Measurements from ENCODE around the gene YWHAG. TPM values are rescaled to one million over a fixed set of nuclear protein-coding genes. Genes with fewer than 3 reads are reported as not detected.

Gene YWHAG
- total and polyA plus RNA-seq, 2 of the 13 experiments (the other 11 are each of a cell fraction or from before 2014, with no cell fraction given) = 36.9 to 67.5 TPM

- TF ChIP-seq ZNF672 (CRISPR knock-in tag; IDR thresholded peaks at IDR 0.05) = no peak
- TF ChIP-seq ZSCAN21 (CRISPR knock-in tag; IDR thresholded peaks at IDR 0.05; ENCODE audit: borderline replicate concordance) = peak; percentile 22; the same call in 1 of the 2 replicates
- TF ChIP-seq ZNF746 (CRISPR knock-in tag; IDR thresholded peaks at IDR 0.05) = peak; percentile 14; the same call in 1 of the 2 replicates
- TF ChIP-seq CREBL2 (CRISPR knock-in tag; IDR thresholded peaks at IDR 0.05; ENCODE audit: borderline replicate concordance) = 0 out of 2 replicates have a peak, but pooled peaks have one; percentile 33
- TF ChIP-seq SATB2 (CRISPR knock-in tag; IDR thresholded peaks at IDR 0.05) = no peak
- TF ChIP-seq IRX3 (CRISPR knock-in tag; IDR thresholded peaks at IDR 0.05; ENCODE audit: borderline replicate concordance, low read depth) = no peak
- no peak for TF ChIP-seq ZNF510 (CRISPR knock-in tag; IDR thresholded peaks at IDR 0.05; ENCODE audit: low read depth)
- TF ChIP-seq ZFP36L1 (CRISPR knock-in tag; IDR thresholded peaks at IDR 0.05) = 0 out of 2 replicates have a peak, but pooled peaks have one; percentile 53
- no peak for TF ChIP-seq GATA4 (IDR thresholded peaks at IDR 0.05; ENCODE audit: borderline replicate concordance, low read depth)
- TF ChIP-seq ETV5 (CRISPR knock-in tag; IDR thresholded peaks at IDR 0.05; ENCODE audit: borderline replicate concordance) = peak; percentile 25
- TF ChIP-seq THAP11 (CRISPR knock-in tag; IDR thresholded peaks at IDR 0.05) = peak; percentile 61
- no peak for TF ChIP-seq TRIM24 (CRISPR knock-in tag; IDR thresholded peaks at IDR 0.05)
- TF ChIP-seq ZSCAN9 (CRISPR knock-in tag; IDR thresholded peaks at IDR 0.05; ENCODE audit: borderline replicate concordance) = no peak
- no peak for TF ChIP-seq ZFY (CRISPR knock-in tag; IDR thresholded peaks at IDR 0.05)
- peak; percentile 4 to 30; a peak in 1 of 4 replicates for TF ChIP-seq HMGXB4 (CRISPR knock-in tag; IDR thresholded peaks at IDR 0.05; ENCODE audit: borderline replicate concordance in 1 of 2, low read depth in 1 of 2)
- TF ChIP-seq TAF1 (CRISPR knock-in tag; IDR thresholded peaks at IDR 0.05) = peak; percentile 6; the same call in 1 of the 2 replicates
- no peak for TF ChIP-seq ZSCAN25 (CRISPR knock-in tag; IDR thresholded peaks at IDR 0.05)
- no peak for TF ChIP-seq ZNF264 (CRISPR knock-in tag; IDR thresholded peaks at IDR 0.05)
- TF ChIP-seq ARID3A (IDR thresholded peaks at IDR 0.05; ENCODE audit: low read depth, low read length) = peak; percentile 77
- 0 out of 2 replicates have a peak, but pooled peaks have one; percentile 48 for TF ChIP-seq ZNF296 (CRISPR knock-in tag; conservative IDR thresholded peaks at IDR 0.05)
- TF ChIP-seq ARNT2 (CRISPR knock-in tag; IDR thresholded peaks at IDR 0.05; ENCODE audit: low read depth) = peak; percentile 9; the same call in 1 of the 2 replicates
- peak; percentile 48; the same call in 1 of the 2 replicates for TF ChIP-seq ZFP91 (CRISPR knock-in tag; IDR thresholded peaks at IDR 0.05; ENCODE audit: borderline replicate concordance)
Observed at GRCh38 chr7:76318488-76319353, 40.1 kb downstream of the YWHAG start (continued).
